ENCODE data around the gene ADAMTSL3. TPM values are rescaled to one million over a fixed set of nuclear protein-coding genes. Genes with fewer than 3 reads are reported as not detected.

Gene ADAMTSL3
- total and polyA plus RNA-seq, 2 donors (not counting 1 experiment from before 2014, with no cell fraction given), result 0.14 to 0.17 TPM

GRCh38 chr15:83943849-83944404 is 290.0 kb downstream of the ADAMTSL3 start:
- DNase-seq (ENCODE audit: low read depth in 2 of 2), result peak; percentile 3 to 83
- Histone ChIP-seq H3K9ac (ENCODE audit: insufficient read depth, low read length) (no peak overlapping the region), H3K27ac (ENCODE audit: insufficient read depth, low read length) (no peak overlapping the region)

GRCh38 chr15:83947156-83947555 is 293.2 kb downstream of the ADAMTSL3 start:
- DNase-seq (ENCODE audit: low read depth in 2 of 2), result no peak
- Histone ChIP-seq H3K36me3 (ENCODE audit: control insufficient read depth, insufficient read depth, low read length) (no peaks in the 10 kb centered on the region), H4K20me1 (ENCODE audit: control insufficient read depth, extremely low read depth, insufficient read depth, low read length) (no peaks in the 10 kb centered on the region), H3K79me2 (ENCODE audit: control insufficient read depth, insufficient read depth, low read length) (no peaks in the 10 kb centered on the region), H3K4me3 (replicated peaks in 1 of 4; ENCODE audit: control extremely low read depth in 1 of 4, insufficient read depth in 1 of 4, low read depth in 3 of 4, low read length in 4 of 4) (no peak overlapping the region), H3K27me3 (ENCODE audit: control insufficient read depth, insufficient read depth, low read length) (no peaks in the 10 kb centered on the region), H3K9ac (ENCODE audit: insufficient read depth, low read length) (no peak overlapping the region), H2AFZ (ENCODE audit: low read length) (no peak overlapping the region), H3K9me3 (ENCODE audit: control insufficient read depth, insufficient read depth, low read depth, low read length) (no peaks in the 10 kb centered on the region), H3K27ac (ENCODE audit: insufficient read depth, low read length) (no peak overlapping the region), H3K4me1 (ENCODE audit: control insufficient read depth, extremely low read depth, insufficient read depth, low read length) (no peaks in the 10 kb centered on the region), H3K4me2 (ENCODE audit: extremely low read depth, insufficient read depth, low read length) (no peak overlapping the region)
- no peak for TF ChIP-seq EZH2 (IDR thresholded peaks at IDR 0.05; ENCODE audit: low read length, missing control alignments)
- TF ChIP-seq CTCF (conservative IDR thresholded peaks at IDR 0.05 in 1 of 2, IDR thresholded peaks at IDR 0.05 in 1 of 2; ENCODE audit: low read depth in 1 of 2, low read length in 2 of 2), result no peak

More at GRCh38 chr15:83943849-83944404, 290.0 kb downstream of the ADAMTSL3 start:
- H4K20me1 ChIP-seq (ENCODE audit: control insufficient read depth, extremely low read depth, insufficient read depth, low read length), result no peaks in the 10 kb centered on the region
- H2AFZ ChIP-seq (ENCODE audit: low read length), result no peak overlapping the region
- H3K27me3 ChIP-seq (ENCODE audit: control insufficient read depth, insufficient read depth, low read length), result no peaks in the 10 kb centered on the region
- H3K4me3 ChIP-seq (replicated peaks in 1 of 4; ENCODE audit: control extremely low read depth in 1 of 4, insufficient read depth in 1 of 4, low read depth in 3 of 4, low read length in 4 of 4), result no peak overlapping the region
- no peaks in the 10 kb centered on the region for H3K36me3 ChIP-seq (ENCODE audit: control insufficient read depth, insufficient read depth, low read length)
- no peaks in the 10 kb centered on the region for H3K79me2 ChIP-seq (ENCODE audit: control insufficient read depth, insufficient read depth, low read length)
- H3K9me3 ChIP-seq (ENCODE audit: control insufficient read depth, insufficient read depth, low read depth, low read length), result no peaks in the 10 kb centered on the region
- TF ChIP-seq EZH2 (IDR thresholded peaks at IDR 0.05; ENCODE audit: low read length, missing control alignments) (no peak), CTCF (conservative IDR thresholded peaks at IDR 0.05 in 1 of 2, IDR thresholded peaks at IDR 0.05 in 1 of 2; ENCODE audit: low read depth in 1 of 2, low read length in 2 of 2) (no peak)
- no peak overlapping the region for H3K4me2 ChIP-seq (ENCODE audit: extremely low read depth, insufficient read depth, low read length)
- H3K4me1 ChIP-seq (ENCODE audit: control insufficient read depth, extremely low read depth, insufficient read depth, low read length), result no peaks in the 10 kb centered on the region

- H3K4me1 ChIP-seq (ENCODE audit: control insufficient read depth, extremely low read depth, insufficient read depth, low read length), result no peaks in the 10 kb centered on the region
- H3K9ac ChIP-seq (ENCODE audit: insufficient read depth, low read length), result no peak overlapping the region
- no peak for TF ChIP-seq CTCF (conservative IDR thresholded peaks at IDR 0.05 in 1 of 2, IDR thresholded peaks at IDR 0.05 in 1 of 2; ENCODE audit: low read depth in 1 of 2, low read length in 2 of 2)
- TF ChIP-seq EZH2 (IDR thresholded peaks at IDR 0.05; ENCODE audit: low read length, missing control alignments), result no peak
- no peaks in the 10 kb centered on the region for H3K27me3 ChIP-seq (ENCODE audit: control insufficient read depth, insufficient read depth, low read length)
- DNase-seq (ENCODE audit: low read depth in 2 of 2), result no peak
- no peak overlapping the region for H3K4me2 ChIP-seq (ENCODE audit: extremely low read depth, insufficient read depth, low read length)
- H4K20me1 ChIP-seq (ENCODE audit: control insufficient read depth, extremely low read depth, insufficient read depth, low read length), result no peaks in the 10 kb centered on the region
- no peaks in the 10 kb centered on the region for H3K36me3 ChIP-seq (ENCODE audit: control insufficient read depth, insufficient read depth, low read length)
- H3K9me3 ChIP-seq (ENCODE audit: control insufficient read depth, insufficient read depth, low read depth, low read length), result no peaks in the 10 kb centered on the region
- H3K27ac ChIP-seq (ENCODE audit: insufficient read depth, low read length), result no peak overlapping the region
- no peaks in the 10 kb centered on the region for H3K79me2 ChIP-seq (ENCODE audit: control insufficient read depth, insufficient read depth, low read length)
- H2AFZ ChIP-seq (ENCODE audit: low read length), result no peak overlapping the region
- no peak overlapping the region for H3K4me3 ChIP-seq (replicated peaks in 1 of 4; ENCODE audit: control extremely low read depth in 1 of 4, insufficient read depth in 1 of 4, low read depth in 3 of 4, low read length in 4 of 4)
These were observed 300.6 kb downstream of the ADAMTSL3 start for GRCh38 chr15:83954506-83954905.
